K562 (cell line): ENCODE measurements around the gene ACSF2. TPM values are rescaled to one million over a fixed set of nuclear protein-coding genes. Genes with fewer than 3 reads are reported as not detected.

Experiments
- CAMTA2 ChIP-seq: fragments of 250-450 bp; sonication (Bioruptor Pico); conservative IDR thresholded peaks from 2 replicates; pipeline ENCODE4 v1.5.1; 2022
- CCNT2 ChIP-seq: IDR thresholded peaks from 2 replicates; pipeline ENCODE4 v1.6.1; 2011; ENCODE audit warnings: borderline replicate concordance, low read depth, mild to moderate bottlenecking, moderate library complexity, mixed read lengths, low read length; ENCODE audit not compliant: insufficient read length; ENCODE audit errors: extremely low read depth
- ELF1 ChIP-seq: fragments of 200-800 bp; sonication (Bioruptor generic); IDR thresholded peaks from 2 replicates; pipeline ENCODE4 v1.6.1; 2016; ENCODE audit warnings: missing genetic modification characterization, missing compliant biosample characterization
- EP300 ChIP-seq: IDR thresholded peaks from 2 replicates; pipeline ENCODE4 v1.6.1; 2012; ENCODE audit warnings: low read length, improper control_type of control experiment
- FOXJ3 ChIP-seq: sonication (generic); formaldehyde crosslinking; IDR thresholded peaks from 2 replicates; pipeline ENCODE4 v1.4.0; 2020; ENCODE audit warnings: mild to moderate bottlenecking, missing genetic modification reagents
- GTF2E2 ChIP-seq: fragments of 200-800 bp; sonication (Bioruptor generic); IDR thresholded peaks from 2 replicates; pipeline ENCODE4 v1.6.1; 2016; ENCODE audit warnings: missing genetic modification characterization, missing compliant biosample characterization
- IFI16 ChIP-seq: fragments of 250-450 bp; sonication (Bioruptor Pico); IDR thresholded peaks from 2 replicates; pipeline ENCODE4 v2.1.2; 2022; ENCODE audit warnings: mild to moderate bottlenecking, inconsistent platforms
- MEF2D ChIP-seq: conservative IDR thresholded peaks from 2 replicates; pipeline ENCODE4 v1.6.1; 2016; ENCODE audit warnings: low read depth, missing genetic modification characterization, missing compliant biosample characterization
- MTA3 ChIP-seq: fragments of 450-650 bp; formaldehyde crosslinking; IDR thresholded peaks from 2 replicates; pipeline ENCODE4 v1.6.1; 2017; ENCODE audit warnings: mild to moderate bottlenecking, borderline replicate concordance
- PRMT5 ChIP-seq: sonication (generic); formaldehyde crosslinking; IDR thresholded peaks from 2 replicates; pipeline ENCODE4 v1.5.0; 2020; ENCODE audit warnings: missing genetic modification reagents
- RAD51 ChIP-seq: fragments of 450-650 bp; IDR thresholded peaks from 2 replicates; pipeline ENCODE4 v1.7.1; 2016; ENCODE audit warnings: low read depth, mild to moderate bottlenecking, borderline replicate concordance
- TBP ChIP-seq: optimal IDR thresholded peaks from 2 replicates; pipeline ENCODE3; 2011; ENCODE audit warnings: low read depth, low read length, improper control_type of control experiment
- TCF7 ChIP-seq: sonication (generic); IDR thresholded peaks from 2 replicates; pipeline ENCODE4 v1.6.1; 2016; ENCODE audit warnings: antibody characterized with exemption, borderline replicate concordance
- TGIF2 ChIP-seq: sonication (generic); formaldehyde crosslinking; IDR thresholded peaks from 2 replicates; pipeline ENCODE4 v1.8.1; 2022; ENCODE audit warnings: mild to moderate bottlenecking, missing genetic modification reagents, moderate library complexity
- YBX1 ChIP-seq: fragments of 450-650 bp; IDR thresholded peaks from 2 replicates; pipeline ENCODE4 v1.7.1; 2016; ENCODE audit warnings: mild to moderate bottlenecking
- ZBTB8A ChIP-seq: fragments of 450-650 bp; IDR thresholded peaks from 2 replicates; pipeline ENCODE4 v1.6.1; 2018; ENCODE audit warnings: mild to moderate bottlenecking, moderate library complexity; ENCODE audit not compliant: partially characterized antibody
- ZNF146 ChIP-seq: IDR thresholded peaks from one replicate; pipeline ENCODE4 v1.6.1; 2018; ENCODE audit warnings: missing compliant biosample characterization; ENCODE audit not compliant: unreplicated experiment
- polyA plus RNA-seq, 8 experiments: library from polyadenylated mRNA; depleted of rRNA in 4 of 8; stranded (reverse) in 5 of 8; unstranded in 3 of 8; fragments of >200 nt; fragmentation: Nextera tagmentation in 2 of 8; fragmentation: Illumina TruSeq in 1 of 8; extraction: Ambion mirVana in 2 of 8; extraction: Trizol in 1 of 8; gene quantifications; 2 replicates each; pipeline versions ENCODE4 v1.2.1 to v1.2.3, GENCODE V29; 2011 to 2014; ENCODE audit warnings: inconsistent platforms in 1 of 8, missing spikeins in 1 of 8
- total RNA-seq, 7 experiments: library from RNA; depleted of rRNA in 6 of 7; stranded (reverse); fragments of >200 nt in 6 of 7; fragmentation: Illumina TruSeq in 2 of 7; extraction: Trizol in 2 of 7; gene quantifications; 2 replicates each; pipeline versions ENCODE4 v1.2.1 to v1.2.3, GENCODE V29; 2011 to 2021; ENCODE audit warnings: low replicate concordance in 1 of 7
- TF ChIP-seq, protein P1 (sequence below): fragments of 450-650 bp; IDR thresholded peaks from 2 replicates; pipeline ENCODE4 v1.6.1; 2016; ENCODE audit warnings: mild to moderate bottlenecking, moderate library complexity

ACSF2 gene
- total and polyA plus RNA-seq, 9 of the 15 experiments (the other 6 are each of a cell fraction or from before 2014, with no cell fraction given) = 0.89 to 6.1 (median 3.5) TPM

- TF ChIP-seq, protein P1, sequence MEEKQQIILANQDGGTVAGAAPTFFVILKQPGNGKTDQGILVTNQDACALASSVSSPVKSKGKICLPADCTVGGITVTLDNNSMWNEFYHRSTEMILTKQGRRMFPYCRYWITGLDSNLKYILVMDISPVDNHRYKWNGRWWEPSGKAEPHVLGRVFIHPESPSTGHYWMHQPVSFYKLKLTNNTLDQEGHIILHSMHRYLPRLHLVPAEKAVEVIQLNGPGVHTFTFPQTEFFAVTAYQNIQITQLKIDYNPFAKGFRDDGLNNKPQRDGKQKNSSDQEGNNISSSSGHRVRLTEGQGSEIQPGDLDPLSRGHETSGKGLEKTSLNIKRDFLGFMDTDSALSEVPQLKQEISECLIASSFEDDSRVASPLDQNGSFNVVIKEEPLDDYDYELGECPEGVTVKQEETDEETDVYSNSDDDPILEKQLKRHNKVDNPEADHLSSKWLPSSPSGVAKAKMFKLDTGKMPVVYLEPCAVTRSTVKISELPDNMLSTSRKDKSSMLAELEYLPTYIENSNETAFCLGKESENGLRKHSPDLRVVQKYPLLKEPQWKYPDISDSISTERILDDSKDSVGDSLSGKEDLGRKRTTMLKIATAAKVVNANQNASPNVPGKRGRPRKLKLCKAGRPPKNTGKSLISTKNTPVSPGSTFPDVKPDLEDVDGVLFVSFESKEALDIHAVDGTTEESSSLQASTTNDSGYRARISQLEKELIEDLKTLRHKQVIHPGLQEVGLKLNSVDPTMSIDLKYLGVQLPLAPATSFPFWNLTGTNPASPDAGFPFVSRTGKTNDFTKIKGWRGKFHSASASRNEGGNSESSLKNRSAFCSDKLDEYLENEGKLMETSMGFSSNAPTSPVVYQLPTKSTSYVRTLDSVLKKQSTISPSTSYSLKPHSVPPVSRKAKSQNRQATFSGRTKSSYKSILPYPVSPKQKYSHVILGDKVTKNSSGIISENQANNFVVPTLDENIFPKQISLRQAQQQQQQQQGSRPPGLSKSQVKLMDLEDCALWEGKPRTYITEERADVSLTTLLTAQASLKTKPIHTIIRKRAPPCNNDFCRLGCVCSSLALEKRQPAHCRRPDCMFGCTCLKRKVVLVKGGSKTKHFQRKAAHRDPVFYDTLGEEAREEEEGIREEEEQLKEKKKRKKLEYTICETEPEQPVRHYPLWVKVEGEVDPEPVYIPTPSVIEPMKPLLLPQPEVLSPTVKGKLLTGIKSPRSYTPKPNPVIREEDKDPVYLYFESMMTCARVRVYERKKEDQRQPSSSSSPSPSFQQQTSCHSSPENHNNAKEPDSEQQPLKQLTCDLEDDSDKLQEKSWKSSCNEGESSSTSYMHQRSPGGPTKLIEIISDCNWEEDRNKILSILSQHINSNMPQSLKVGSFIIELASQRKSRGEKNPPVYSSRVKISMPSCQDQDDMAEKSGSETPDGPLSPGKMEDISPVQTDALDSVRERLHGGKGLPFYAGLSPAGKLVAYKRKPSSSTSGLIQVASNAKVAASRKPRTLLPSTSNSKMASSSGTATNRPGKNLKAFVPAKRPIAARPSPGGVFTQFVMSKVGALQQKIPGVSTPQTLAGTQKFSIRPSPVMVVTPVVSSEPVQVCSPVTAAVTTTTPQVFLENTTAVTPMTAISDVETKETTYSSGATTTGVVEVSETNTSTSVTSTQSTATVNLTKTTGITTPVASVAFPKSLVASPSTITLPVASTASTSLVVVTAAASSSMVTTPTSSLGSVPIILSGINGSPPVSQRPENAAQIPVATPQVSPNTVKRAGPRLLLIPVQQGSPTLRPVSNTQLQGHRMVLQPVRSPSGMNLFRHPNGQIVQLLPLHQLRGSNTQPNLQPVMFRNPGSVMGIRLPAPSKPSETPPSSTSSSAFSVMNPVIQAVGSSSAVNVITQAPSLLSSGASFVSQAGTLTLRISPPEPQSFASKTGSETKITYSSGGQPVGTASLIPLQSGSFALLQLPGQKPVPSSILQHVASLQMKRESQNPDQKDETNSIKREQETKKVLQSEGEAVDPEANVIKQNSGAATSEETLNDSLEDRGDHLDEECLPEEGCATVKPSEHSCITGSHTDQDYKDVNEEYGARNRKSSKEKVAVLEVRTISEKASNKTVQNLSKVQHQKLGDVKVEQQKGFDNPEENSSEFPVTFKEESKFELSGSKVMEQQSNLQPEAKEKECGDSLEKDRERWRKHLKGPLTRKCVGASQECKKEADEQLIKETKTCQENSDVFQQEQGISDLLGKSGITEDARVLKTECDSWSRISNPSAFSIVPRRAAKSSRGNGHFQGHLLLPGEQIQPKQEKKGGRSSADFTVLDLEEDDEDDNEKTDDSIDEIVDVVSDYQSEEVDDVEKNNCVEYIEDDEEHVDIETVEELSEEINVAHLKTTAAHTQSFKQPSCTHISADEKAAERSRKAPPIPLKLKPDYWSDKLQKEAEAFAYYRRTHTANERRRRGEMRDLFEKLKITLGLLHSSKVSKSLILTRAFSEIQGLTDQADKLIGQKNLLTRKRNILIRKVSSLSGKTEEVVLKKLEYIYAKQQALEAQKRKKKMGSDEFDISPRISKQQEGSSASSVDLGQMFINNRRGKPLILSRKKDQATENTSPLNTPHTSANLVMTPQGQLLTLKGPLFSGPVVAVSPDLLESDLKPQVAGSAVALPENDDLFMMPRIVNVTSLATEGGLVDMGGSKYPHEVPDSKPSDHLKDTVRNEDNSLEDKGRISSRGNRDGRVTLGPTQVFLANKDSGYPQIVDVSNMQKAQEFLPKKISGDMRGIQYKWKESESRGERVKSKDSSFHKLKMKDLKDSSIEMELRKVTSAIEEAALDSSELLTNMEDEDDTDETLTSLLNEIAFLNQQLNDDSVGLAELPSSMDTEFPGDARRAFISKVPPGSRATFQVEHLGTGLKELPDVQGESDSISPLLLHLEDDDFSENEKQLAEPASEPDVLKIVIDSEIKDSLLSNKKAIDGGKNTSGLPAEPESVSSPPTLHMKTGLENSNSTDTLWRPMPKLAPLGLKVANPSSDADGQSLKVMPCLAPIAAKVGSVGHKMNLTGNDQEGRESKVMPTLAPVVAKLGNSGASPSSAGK = peak; percentile 72
- TF ChIP-seq MEF2D (tag) (no peak), RAD51 (no peak), MTA3 (peak; percentile 93), PRMT5 (CRISPR knock-in tag) (no peak; the same call in 1 of the 2 replicates), YBX1 (no peak), TCF7 (peak; percentile 49), EP300 (peak; percentile 16; the same call in 1 of the 2 replicates), CCNT2 (peak; percentile 95), ZBTB8A (no peak), CAMTA2 (CRISPR knock-in tag) (no peak), GTF2E2 (peak; percentile 73; the same call in 1 of the 2 replicates), IFI16 (CRISPR knock-in tag) (no peak), TBP (peak; percentile 74), ZNF146 (CRISPR knock-in tag) (no peak), ELF1 (peak; percentile 98), TGIF2 (CRISPR knock-in tag) (no peak), FOXJ3 (CRISPR knock-in tag) (no peak)
These were observed 28.7 kb upstream of the ACSF2 start, which contains the start of gene LRRC59 (continued) for GRCh38 chr17:50397111-50397918.
